A549 (cell line): Measurements from ENCODE around the gene IL1F10. TPM values are rescaled to one million over a fixed set of nuclear protein-coding genes. Genes with fewer than 3 reads are reported as not detected.

Source experiments
- ATAC-seq, 2 experiments: fragments of 200-7000 bp in 1 of 2; fragments of >200 bp in 1 of 2; cut with Nextera tagmentation in 1 of 2; cut with Tn5 transposase in 1 of 2; 3 replicates each; pipeline versions ENCODE4 v1.8.0 to v1.9.1; 2018 to 2020; ENCODE audit warnings: mild to moderate bottlenecking in 1 of 2, moderate library complexity in 1 of 2
- CTCF ChIA-PET: fragments of 300-600 bp; sonication (Branson Sonifier 250); formaldehyde crosslinking; extraction: SDS; loops from one replicate; lab custom pipeline; 2021; ENCODE audit warnings: antibody characterized with exemption, inconsistent platforms; lab: Yijun Ruan, JAX
- POLR2A ChIA-PET: fragments of 350-600 bp; formaldehyde crosslinking; extraction: SDS; loops from one replicate; lab custom pipeline; 2021; ENCODE audit warnings: antibody characterized with exemption, inconsistent platforms; lab: Yijun Ruan, JAX
- DNase-seq, 2 experiments: peaks; one replicate each; pipeline versions ENCODE4 v3.0.0 to v3.0.0-alpha.2; 2011 to 2016; ENCODE audit warnings: low read depth in 1 of 2, low spot score in 1 of 2
- FAIRE-seq: peaks from 2 replicates; lab custom pipeline; 2011; peaks lifted over from hg19 to GRCh38; lab: Jason Lieb, UNC
- H3K27ac ChIP-seq, 2 experiments: fragments of >200 bp; sonication (Bioruptor Twin); formaldehyde crosslinking; 3 replicates each; pipeline ENCODE4 v1.5.1; 2016 to 2017
- H3K4me1 ChIP-seq: fragments of >200 bp; sonication (Bioruptor Twin); formaldehyde crosslinking; 3 replicates; pipeline ENCODE4 v1.6.1; 2016
- H3K4me2 ChIP-seq: fragments of >200 bp; sonication (Bioruptor Twin); formaldehyde crosslinking; 3 replicates; pipeline ENCODE4 v1.6.1; 2016
- H3K4me3 ChIP-seq: fragments of >200 bp; sonication (Bioruptor Twin); formaldehyde crosslinking; 3 replicates; pipeline ENCODE4 v1.5.1; 2016
- H3K9me3 ChIP-seq: fragments of >200 bp; sonication (Bioruptor Twin); formaldehyde crosslinking; 3 replicates; pipeline ENCODE4 v1.6.1; 2016
- ATOH8 ChIP-seq: fragments of 250-450 bp; sonication (Bioruptor Pico); IDR thresholded peaks from 2 replicates; pipeline ENCODE4 v1.5.0; 2020; ENCODE audit warnings: low read depth, mild to moderate bottlenecking, moderate library complexity
- BCL3 ChIP-seq: fragments of >200 bp; sonication (Bioruptor Twin); formaldehyde crosslinking; IDR thresholded peaks from 3 replicates; pipeline ENCODE4 v1.6.1; 2016
- BHLHE40 ChIP-seq: IDR thresholded peaks from 2 replicates; pipeline ENCODE4 v1.6.1; 2012; ENCODE audit warnings: low read depth, low read length, inconsistent platforms
- CHD2 ChIP-seq: fragments of 150-350 bp; IDR thresholded peaks from 2 replicates; pipeline ENCODE4 v1.6.1; 2014; ENCODE audit warnings: low read length; ENCODE audit not compliant: partially characterized antibody
- CHD4 ChIP-seq: fragments of 200-600 bp; sonication (generic); IDR thresholded peaks from 2 replicates; pipeline ENCODE4 v1.6.1; 2016; ENCODE audit warnings: antibody characterized with exemption, mild to moderate bottlenecking, borderline replicate concordance
- ESRRA ChIP-seq: fragments of 150-350 bp; IDR thresholded peaks from 2 replicates; pipeline ENCODE4 v1.6.1; 2014; ENCODE audit warnings: mild to moderate bottlenecking, low read length, borderline replicate concordance
- HEYL ChIP-seq: fragments of 250-450 bp; sonication (Bioruptor Pico); IDR thresholded peaks from 2 replicates; pipeline ENCODE4 v1.8.0; 2021; ENCODE audit warnings: mild to moderate bottlenecking, moderate library complexity
- HMGXB4 ChIP-seq: fragments of 250-450 bp; sonication (Bioruptor Pico); IDR thresholded peaks from 2 replicates; pipeline ENCODE4 v1.5.0; 2021; ENCODE audit warnings: mild to moderate bottlenecking, moderate library complexity, borderline replicate concordance
- HOXA7 ChIP-seq: fragments of 250-450 bp; sonication (Bioruptor Pico); IDR thresholded peaks from 2 replicates; pipeline ENCODE4 v1.5.0; 2020; ENCODE audit warnings: mild to moderate bottlenecking, moderate library complexity
- HOXB13 ChIP-seq: fragments of 250-450 bp; sonication (Bioruptor Pico); IDR thresholded peaks from 2 replicates; pipeline ENCODE4 v1.5.0; 2020; ENCODE audit warnings: low read depth, mild to moderate bottlenecking, moderate library complexity
- JUN ChIP-seq, 2 experiments: fragments of >200 bp; sonication (Bioruptor Twin); formaldehyde crosslinking; IDR thresholded peaks; 2 replicates in 1 of 2; 3 replicates in 1 of 2; pipeline ENCODE4 v1.6.1; 2016 to 2017
- PHF8 ChIP-seq: fragments of 200-600 bp; sonication (generic); IDR thresholded peaks from 2 replicates; pipeline ENCODE4 v1.6.1; 2016; ENCODE audit warnings: low read depth, mild to moderate bottlenecking, antibody characterized with exemption, moderate library complexity, borderline replicate concordance
- POLR2A ChIP-seq: IDR thresholded peaks from 2 replicates; pipeline ENCODE4 v1.6.1; 2012; ENCODE audit warnings: mild to moderate bottlenecking, low read length
- RAD21 ChIP-seq, 2 experiments: fragments of >200 bp in 1 of 2; sonication (Bioruptor Twin) in 1 of 2; formaldehyde crosslinking in 1 of 2; IDR thresholded peaks in 1 of 2; conservative IDR thresholded peaks in 1 of 2; 2 replicates in 1 of 2; 3 replicates in 1 of 2; pipeline ENCODE4 v1.6.1; 2012 to 2018; ENCODE audit warnings: inconsistent platforms in 1 of 2
- ZC3H11A ChIP-seq: fragments of 450-650 bp; IDR thresholded peaks from 2 replicates; pipeline ENCODE4 v1.6.1; 2014; ENCODE audit warnings: antibody characterized with exemption, mild to moderate bottlenecking
- WGBS: methylation state at CpG from one replicate; pipeline ENCODE4 v1.1.6; 2017; ENCODE audit errors: missing lambda C conversion rate; 5-methylcytosine and 5-hydroxymethylcytosine counted together
- polyA plus RNA-seq, 4 experiments: library from polyadenylated mRNA; depleted of rRNA in 3 of 4; stranded (reverse); fragments of >200 nt; fragmentation: RNase III in 1 of 4; extraction: RNeasy Plus Mini Kit Qiagen cat#74134 plus additional on column Dnase treatment in 1 of 4; gene quantifications; 2 replicates in 3 of 4; 3 replicates in 1 of 4; pipeline ENCODE4 v1.2.3, GENCODE V29; 2011 to 2017

IL1F10 gene
- polyA plus RNA-seq, 2 of the 4 experiments (the other 2 are of a cell fraction), result not detected

GRCh38 chr2:113028112-113028511, 39.7 kb upstream of the IL1F10 start:
- DNase-seq (no peak), ATAC-seq (peak in 1 of 2 experiments; percentile 35; a peak in 2 of 6 replicates), FAIRE-seq (no peak)
- WGBS, result 0% methylated on average over 1 of the region's 1 CpG
- Histone ChIP-seq H3K4me1 (no peaks in the 10 kb centered on the region), H3K4me3 (no peak overlapping the region), H3K9me3 (no peaks in the 10 kb centered on the region), H3K4me2 (no peak overlapping the region), H3K27ac (no peak overlapping the region)
- ChIA-PET CTCF (no interaction called here), POLR2A (no interaction called here)
- no peak for TF ChIP-seq ESRRA
- no peak for TF ChIP-seq HOXA7
- TF ChIP-seq CHD2, result no peak

- FAIRE-seq (no peak), ATAC-seq (no peak)
- no peaks in the 10 kb centered on the region for H3K9me3 ChIP-seq
- 82% methylated on average over 1 of the region's 1 CpG for WGBS
- ChIA-PET POLR2A (no interaction called here), CTCF (interaction anchor here (1.1 to 1.8 kb wide), 3 partner anchors 8 to 283 kb away, joined by 3 to 8 read pairs (median 4); no protein-coding TSS in a partner anchor)
- H3K4me1 ChIP-seq, result no peaks in the 10 kb centered on the region
- H3K4me3 ChIP-seq, result no peak overlapping the region
- H3K27ac ChIP-seq, result no peak overlapping the region
- H3K4me2 ChIP-seq, result no peak overlapping the region
- TF ChIP-seq ATOH8 (CRISPR knock-in tag) (no peak), HMGXB4 (CRISPR knock-in tag) (no peak)
- TF ChIP-seq, all 56 proteins: peak for 0
- no peak for DNase-seq
Measured at GRCh38 chr2:113032737-113033136, 35.0 kb upstream of the IL1F10 start.

- ATAC-seq (no peak), DNase-seq (no peak), FAIRE-seq (no peak)
- TF ChIP-seq JUN (IDR thresholded peaks at IDR 0.05) (no peak), HOXB13 (CRISPR knock-in tag) (no peak), ESRRA (no peak), BHLHE40 (no peak), PHF8 (no peak), HEYL (no peak), POLR2A (no peak), ATOH8 (CRISPR knock-in tag) (no peak), CHD4 (no peak), RAD21 (conservative IDR thresholded peaks at IDR 0.05 in 1 of 2, IDR thresholded peaks at IDR 0.05 in 1 of 2) (no peak), HMGXB4 (CRISPR knock-in tag) (no peak), BCL3 (no peak), ZC3H11A (no peak)
- POLR2A ChIA-PET, result no interaction called here
- Histone ChIP-seq H3K4me3 (no peak overlapping the region), H3K4me1 (no peaks in the 10 kb centered on the region), H3K27ac (no peak overlapping the region), H3K9me3 (no peaks in the 10 kb centered on the region), H3K4me2 (no peak overlapping the region)
- CTCF ChIA-PET, result interaction anchor here (1.1 kb wide), 1 partner anchor 285 kb away, joined by 3 read pairs; no protein-coding TSS in a partner anchor
- WGBS, result 15% methylated on average over 3 of the region's 3 CpGs
Measured at GRCh38 chr2:113034016-113034415, 33.8 kb upstream of the IL1F10 start.
